Progenitor cell of endocrine pancreas (in vitro differentiated cells): Measurements from ENCODE around the gene CSF3R. TPM values are rescaled to one million over a fixed set of nuclear protein-coding genes. Genes with fewer than 3 reads are reported as not detected.

Source experiments
- DNase-seq: peaks from one replicate; pipeline ENCODE4 v3.0.0; 2021; ENCODE audit warnings: low spot score; ENCODE audit not compliant: unreplicated experiment
- H3K27ac Mint-ChIP-seq: 2 replicates; pipeline ENCODE4 v1.8.0; 2021; ENCODE audit warnings: mild to moderate bottlenecking, moderate library complexity, mixed read lengths
- H3K27me3 Mint-ChIP-seq: 2 replicates; pipeline ENCODE4 v1.8.0; 2021; ENCODE audit warnings: mixed read lengths
- H3K36me3 Mint-ChIP-seq: 2 replicates; pipeline ENCODE4 v1.8.0; 2022; ENCODE audit warnings: mixed read lengths; ENCODE audit not compliant: insufficient read depth
- H3K4me1 Mint-ChIP-seq: 2 replicates; pipeline ENCODE4 v1.8.0; 2021; ENCODE audit warnings: low read depth, mixed read lengths
- H3K4me3 Mint-ChIP-seq: 2 replicates; pipeline ENCODE4 v1.8.0; 2021; ENCODE audit warnings: low read depth, mild to moderate bottlenecking, moderate library complexity, mixed read lengths
- H3K9me3 Mint-ChIP-seq: 2 replicates; pipeline ENCODE4 v1.8.0; 2021; ENCODE audit warnings: low read depth, mixed read lengths
- CTCF ChIP-seq: fragments of 200-600 bp; sonication (generic); IDR thresholded peaks from one replicate; pipeline ENCODE4 v1.5.0; 2021; ENCODE audit warnings: antibody characterized with exemption, mild to moderate bottlenecking; ENCODE audit not compliant: unreplicated experiment
- total RNA-seq: library from RNA; stranded (reverse); gene quantifications from 2 replicates; pipeline ENCODE4 v1.2.1, GENCODE V29; 2021

Gene CSF3R
- total RNA-seq, 1 donor from 2014 or later = 5.5 TPM

GRCh38 chr1:36516372-36517010 is 33.8 kb upstream of the CSF3R start:
- DNase-seq = peak; percentile 20
- no peaks in the 10 kb centered on the region for H3K9me3 Mint-ChIP-seq
- H3K36me3 Mint-ChIP-seq = no peaks in the 10 kb centered on the region
- H3K27me3 Mint-ChIP-seq = peaks cover 9% of the 10 kb centered on the region
- peaks cover 2% of the 10 kb centered on the region for H3K4me1 Mint-ChIP-seq
- TF ChIP-seq CTCF = peak; percentile 93
- no peak overlapping the region for H3K27ac Mint-ChIP-seq
- H3K4me3 Mint-ChIP-seq = no peak overlapping the region

- H3K27me3 Mint-ChIP-seq = peaks cover 7% of the 10 kb centered on the region
- no peak for DNase-seq
- no peak overlapping the region for H3K4me3 Mint-ChIP-seq
- H3K27ac Mint-ChIP-seq = no peak overlapping the region
- H3K9me3 Mint-ChIP-seq = no peaks in the 10 kb centered on the region
- TF ChIP-seq CTCF = no peak
- H3K36me3 Mint-ChIP-seq = no peaks in the 10 kb centered on the region
- H3K4me1 Mint-ChIP-seq = peaks cover 2% of the 10 kb centered on the region
Measured at GRCh38 chr1:36515315-36516138, 32.8 kb upstream of the CSF3R start.

GRCh38 chr1:36514501-36514900 is 31.8 kb upstream of the CSF3R start:
- DNase-seq = no peak
- H3K4me1 Mint-ChIP-seq = peaks cover 2% of the 10 kb centered on the region
- no peak for TF ChIP-seq CTCF
- H3K27me3 Mint-ChIP-seq = peaks cover 4% of the 10 kb centered on the region
- no peaks in the 10 kb centered on the region for H3K36me3 Mint-ChIP-seq
- no peak overlapping the region for H3K4me3 Mint-ChIP-seq
- peak overlapping the region; percentile 56 for H3K27ac Mint-ChIP-seq
- H3K9me3 Mint-ChIP-seq = no peaks in the 10 kb centered on the region

- H3K27ac Mint-ChIP-seq = no peak overlapping the region
- H3K27me3 Mint-ChIP-seq = no peaks in the 10 kb centered on the region
- no peak for TF ChIP-seq CTCF
- no peak overlapping the region for H3K4me3 Mint-ChIP-seq
- no peaks in the 10 kb centered on the region for H3K9me3 Mint-ChIP-seq
- peaks cover 2% of the 10 kb centered on the region for H3K4me1 Mint-ChIP-seq
- DNase-seq = no peak
- H3K36me3 Mint-ChIP-seq = no peaks in the 10 kb centered on the region
Measured at GRCh38 chr1:36513676-36514473, 31.2 kb upstream of the CSF3R start.

- no peak for TF ChIP-seq CTCF
- H3K9me3 Mint-ChIP-seq = no peaks in the 10 kb centered on the region
Measured at GRCh38 chr1:36512842-36513241, 30.1 kb upstream of the CSF3R start.

More at GRCh38 chr1:36512842-36513241, 30.1 kb upstream of the CSF3R start:
- DNase-seq = no peak
- Mint-ChIP-seq H3K4me3 (no peak overlapping the region), H3K27me3 (no peaks in the 10 kb centered on the region), H3K27ac (no peak overlapping the region), H3K4me1 (peaks cover 2% of the 10 kb centered on the region), H3K36me3 (no peaks in the 10 kb centered on the region)
